ENCODE data around the gene MOV10L1. TPM values are rescaled to one million over a fixed set of nuclear protein-coding genes. Genes with fewer than 3 reads are reported as not detected.

Gene MOV10L1
- total and polyA plus RNA-seq, 7 experiments from 2014 or later: not detected

GRCh38 chr22:50175921-50176849 lies 86.4 kb downstream of the MOV10L1 start:
- ATAC-seq: no peak
- no peaks in the 10 kb centered on the region for H3K4me1 ChIP-seq (ENCODE audit: control insufficient read depth in 2 of 2, insufficient read depth in 2 of 2, low read length in 2 of 2)
- Mint-ChIP-seq H3K27me3 (peaks cover under 1 to 37% (median 13%) of the 10 kb centered on the region in 5 donors), H3K27ac (no peak overlapping the region), H3K36me3 (no peaks in the 10 kb centered on the region), H3K9me3 (peaks cover 0 to 3% (median 0%) of the 10 kb centered on the region in 11 donors), H3K4me3 (no peak overlapping the region), H3K4me1 (peaks cover 0 to 6% (median 4%) of the 10 kb centered on the region in 7 donors)
- no peak overlapping the region for H3K4me3 ChIP-seq (ENCODE audit: low read length)
- no peak for DNase-seq
- H3K27me3 ChIP-seq (ENCODE audit: control insufficient read depth in 2 of 2, insufficient read depth in 2 of 2, low read length in 2 of 2): no peaks in the 10 kb centered on the region
- no peaks in the 10 kb centered on the region for H3K36me3 ChIP-seq (ENCODE audit: control insufficient read depth in 2 of 3, insufficient read depth in 3 of 3, low read length in 3 of 3)
- H3K9me3 ChIP-seq (ENCODE audit: control insufficient read depth in 2 of 3, low read length in 3 of 3): no peaks in the 10 kb centered on the region
- POLR2A ChIA-PET: interaction anchor here (2.0 kb wide), 1 partner anchor 11 kb away, joined by 5 read pairs; no protein-coding TSS in a partner anchor
- H3K27ac ChIP-seq (ENCODE audit: low read depth, low read length): no peak overlapping the region
- intact Hi-C loops (cut with micrococcal nuclease): loop anchor here in 1 of 2 donors (1.0 to 10.0 kb wide), 2 partner anchors 7 to 181 kb away; no protein-coding TSS in a partner anchor
- CTCF ChIA-PET: no interaction called here

GRCh38 chr22:50176850-50177536 lies 87.2 kb downstream of the MOV10L1 start:
- ATAC-seq: no peak
- H3K36me3 Mint-ChIP-seq: no peaks in the 10 kb centered on the region

GRCh38 chr22:50177537-50178470 lies 88.0 kb downstream of the MOV10L1 start:
- Histone ChIP-seq H3K36me3 (ENCODE audit: control insufficient read depth in 2 of 3, insufficient read depth in 3 of 3, low read length in 3 of 3) (no peaks in the 10 kb centered on the region), H3K9me3 (ENCODE audit: control insufficient read depth in 2 of 3, low read length in 3 of 3) (no peaks in the 10 kb centered on the region), H3K27ac (ENCODE audit: low read depth, low read length) (no peak overlapping the region), H3K4me1 (ENCODE audit: control insufficient read depth in 2 of 2, insufficient read depth in 2 of 2, low read length in 2 of 2) (no peaks in the 10 kb centered on the region), H3K27me3 (ENCODE audit: control insufficient read depth in 2 of 2, insufficient read depth in 2 of 2, low read length in 2 of 2) (no peaks in the 10 kb centered on the region), H3K4me3 (ENCODE audit: low read length) (no peak overlapping the region)
- H3K4me1 Mint-ChIP-seq: peaks cover 0 to 6% (median 4%) of the 10 kb centered on the region in 7 donors
- POLR2A ChIA-PET: no interaction called here
- intact Hi-C loops (cut with micrococcal nuclease): loop anchor here in 1 of 2 donors (10.0 kb wide), 1 partner anchor 183 kb away; no protein-coding TSS in a partner anchor
- peaks cover 0 to 25% (median 6%) of the 10 kb centered on the region in 5 donors for H3K27me3 Mint-ChIP-seq
- no peak for ATAC-seq
- H3K36me3 Mint-ChIP-seq: no peaks in the 10 kb centered on the region
- CTCF ChIA-PET: no interaction called here
- H3K27ac Mint-ChIP-seq: no peak overlapping the region
- H3K9me3 Mint-ChIP-seq: peaks cover 0 to 3% (median 0%) of the 10 kb centered on the region in 11 donors
- H3K4me3 Mint-ChIP-seq: no peak overlapping the region
- DNase-seq: no peak

More at GRCh38 chr22:50176850-50177536, 87.2 kb downstream of the MOV10L1 start:
- H3K27ac Mint-ChIP-seq: no peak overlapping the region
- peaks cover 0 to 6% (median 4%) of the 10 kb centered on the region in 7 donors for H3K4me1 Mint-ChIP-seq
- peaks cover 0 to 33% (median 12%) of the 10 kb centered on the region in 5 donors for H3K27me3 Mint-ChIP-seq
- Histone ChIP-seq H3K9me3 (ENCODE audit: control insufficient read depth in 2 of 3, low read length in 3 of 3) (no peaks in the 10 kb centered on the region), H3K4me3 (ENCODE audit: low read length) (no peak overlapping the region), H3K36me3 (ENCODE audit: control insufficient read depth in 2 of 3, insufficient read depth in 3 of 3, low read length in 3 of 3) (no peaks in the 10 kb centered on the region), H3K4me1 (ENCODE audit: control insufficient read depth in 2 of 2, insufficient read depth in 2 of 2, low read length in 2 of 2) (no peaks in the 10 kb centered on the region), H3K27ac (ENCODE audit: low read depth, low read length) (no peak overlapping the region), H3K27me3 (ENCODE audit: control insufficient read depth in 2 of 2, insufficient read depth in 2 of 2, low read length in 2 of 2) (no peaks in the 10 kb centered on the region)
- CTCF ChIA-PET: no interaction called here
- POLR2A ChIA-PET: interaction anchor here (2.0 kb wide), 1 partner anchor 10 kb away, joined by 5 read pairs; no protein-coding TSS in a partner anchor
- H3K9me3 Mint-ChIP-seq: peaks cover 0 to 3% (median 0%) of the 10 kb centered on the region in 11 donors
- H3K4me3 Mint-ChIP-seq: no peak overlapping the region
- DNase-seq: no peak
- intact Hi-C loops (cut with micrococcal nuclease): loop anchor here in 1 of 2 donors (10.0 kb wide), 1 partner anchor 182 kb away; no protein-coding TSS in a partner anchor

- Mint-ChIP-seq H3K4me3 (no peak overlapping the region), H3K27me3 (peaks cover 0 to 20% (median 5%) of the 10 kb centered on the region in 5 donors), H3K9me3 (peaks cover 0 to 3% (median 0%) of the 10 kb centered on the region in 11 donors), H3K27ac (no peak overlapping the region), H3K4me1 (peaks cover 0 to 7% (median 4%) of the 10 kb centered on the region in 7 donors), H3K36me3 (no peaks in the 10 kb centered on the region)
- CTCF ChIA-PET: no interaction called here
- Histone ChIP-seq H3K9me3 (ENCODE audit: control insufficient read depth in 2 of 3, low read length in 3 of 3) (no peaks in the 10 kb centered on the region), H3K4me3 (ENCODE audit: low read length) (no peak overlapping the region), H3K27me3 (ENCODE audit: control insufficient read depth in 2 of 2, insufficient read depth in 2 of 2, low read length in 2 of 2) (no peaks in the 10 kb centered on the region), H3K36me3 (ENCODE audit: control insufficient read depth in 2 of 3, insufficient read depth in 3 of 3, low read length in 3 of 3) (no peaks in the 10 kb centered on the region), H3K4me1 (ENCODE audit: control insufficient read depth in 2 of 2, insufficient read depth in 2 of 2, low read length in 2 of 2) (no peaks in the 10 kb centered on the region), H3K27ac (ENCODE audit: low read depth, low read length) (no peak overlapping the region)
- ATAC-seq: no peak
- DNase-seq: peak in 1 of 9 donors; percentile 20
- POLR2A ChIA-PET: no interaction called here
- intact Hi-C loops (cut with micrococcal nuclease): loop anchor here in 1 of 2 donors (10.0 kb wide), 1 partner anchor 184 kb away; no protein-coding TSS in a partner anchor
These were observed 88.7 kb downstream of the MOV10L1 start for GRCh38 chr22:50178471-50178864.

GRCh38 chr22:50178871-50179869 lies 89.4 kb downstream of the MOV10L1 start:
- H3K27ac Mint-ChIP-seq: peak overlapping the region in 2 of 9 donors; percentile 26 to 42
- intact Hi-C loops (cut with micrococcal nuclease): loop anchor here in 1 of 2 donors (10.0 kb wide), 1 partner anchor 184 kb away; no protein-coding TSS in a partner anchor
- peak in 1 of 9 donors; percentile 22 for DNase-seq
- no peaks in the 10 kb centered on the region for H3K36me3 ChIP-seq (ENCODE audit: control insufficient read depth in 2 of 3, insufficient read depth in 3 of 3, low read length in 3 of 3)
- ATAC-seq: peak; percentile 7
- no peak overlapping the region for H3K4me3 ChIP-seq (ENCODE audit: low read length)
- H3K27me3 ChIP-seq (ENCODE audit: control insufficient read depth in 2 of 2, insufficient read depth in 2 of 2, low read length in 2 of 2): no peaks in the 10 kb centered on the region
- POLR2A ChIA-PET: no interaction called here
- no peak overlapping the region for H3K27ac ChIP-seq (ENCODE audit: low read depth, low read length)
- CTCF ChIA-PET: no interaction called here
- peaks cover 0 to 10% (median 4%) of the 10 kb centered on the region in 7 donors for H3K4me1 Mint-ChIP-seq
- H3K36me3 Mint-ChIP-seq: no peaks in the 10 kb centered on the region
- H3K9me3 Mint-ChIP-seq: peaks cover 0 to 3% (median 0%) of the 10 kb centered on the region in 11 donors
- peaks cover 0 to 14% (median 5%) of the 10 kb centered on the region in 5 donors for H3K27me3 Mint-ChIP-seq
- H3K4me1 ChIP-seq (ENCODE audit: control insufficient read depth in 2 of 2, insufficient read depth in 2 of 2, low read length in 2 of 2): no peaks in the 10 kb centered on the region
- no peaks in the 10 kb centered on the region for H3K9me3 ChIP-seq (ENCODE audit: control insufficient read depth in 2 of 3, low read length in 3 of 3)
- H3K4me3 Mint-ChIP-seq: peak overlapping the region in 1 of 10 donors; percentile 34

Data from naive thymus-derived CD4-positive, alpha-beta T cell (primary cell).